ENCODE results near the gene NEGR1. TPM values are rescaled to one million over a fixed set of nuclear protein-coding genes. Genes with fewer than 3 reads are reported as not detected.

NEGR1 gene
- total and polyA plus RNA-seq, 9 donors, result 4.7 to 15.1 (median 9.1) TPM

GRCh38 chr1:71787699-71788098 is 494.6 kb downstream of the NEGR1 start:
- Histone ChIP-seq H3K27me3 (no peaks in the 10 kb centered on the region), H3K9me3 (no peaks in the 10 kb centered on the region), H3K36me3 (no peaks in the 10 kb centered on the region), H3K4me1 (ENCODE audit: insufficient read depth) (no peaks in the 10 kb centered on the region), H3K27ac (no peak overlapping the region), H3K4me3 (no peak overlapping the region)
- intact Hi-C loops (cut with DNase I), result no loop called here
- no peak for DNase-seq
- 45 to 78% (median 60%) methylated on average over 1 of the region's 1 CpG for WGBS, 3 donors
- TF ChIP-seq EP300 (IDR thresholded peaks at IDR 0.05) (no peak), POLR2A (IDR thresholded peaks at IDR 0.05) (no peak), CTCF (IDR thresholded peaks at IDR 0.05) (no peak)

GRCh38 chr1:71786218-71786617 is 496.1 kb downstream of the NEGR1 start:
- no peaks in the 10 kb centered on the region for H3K4me1 ChIP-seq (ENCODE audit: insufficient read depth)
- H3K27me3 ChIP-seq, result no peaks in the 10 kb centered on the region
- no peaks in the 10 kb centered on the region for H3K36me3 ChIP-seq
- whole genome bisulfite sequencing, 3 donors, result 85 to 96% (median 86%) methylated on average over 1 of the region's 1 CpG
- no peak overlapping the region for H3K27ac ChIP-seq
- H3K4me3 ChIP-seq, result no peak overlapping the region
- DNase-seq, result no peak
- H3K9me3 ChIP-seq, result no peaks in the 10 kb centered on the region
- TF ChIP-seq EP300 (IDR thresholded peaks at IDR 0.05) (no peak), CTCF (IDR thresholded peaks at IDR 0.05) (no peak), POLR2A (IDR thresholded peaks at IDR 0.05) (no peak)
- intact Hi-C loops (cut with DNase I), result no loop called here

DNA sequence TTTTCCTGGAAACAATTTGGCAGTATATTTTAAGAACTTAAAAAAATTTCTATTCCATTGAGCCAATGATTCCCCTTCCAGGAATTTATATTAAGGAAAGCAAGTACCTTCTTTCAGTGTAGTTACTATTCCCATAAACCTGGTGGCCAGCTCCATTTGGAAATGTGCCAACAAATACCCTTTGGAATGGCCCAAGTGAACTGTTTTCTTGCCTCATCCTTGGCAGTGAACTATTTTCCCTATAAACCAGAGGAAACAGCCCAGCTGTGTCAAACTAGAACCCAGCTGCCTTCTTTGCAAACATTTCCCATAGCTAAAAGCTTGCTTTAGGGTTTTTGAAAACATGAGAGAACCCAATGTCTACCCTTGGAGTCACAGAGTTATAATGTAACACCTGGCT is 496.9 kb downstream of the NEGR1 start:
- H3K4me1 ChIP-seq (ENCODE audit: insufficient read depth), result no peaks in the 10 kb centered on the region
- no peak for DNase-seq
- H3K36me3 ChIP-seq, result no peaks in the 10 kb centered on the region
- TF ChIP-seq CTCF (IDR thresholded peaks at IDR 0.05), result no peak
- no peak for TF ChIP-seq POLR2A (IDR thresholded peaks at IDR 0.05)
- TF ChIP-seq EP300 (IDR thresholded peaks at IDR 0.05), result no peak
- intact Hi-C loops (cut with DNase I), result no loop called here
- H3K9me3 ChIP-seq, result no peaks in the 10 kb centered on the region
- H3K27ac ChIP-seq, result no peak overlapping the region
- H3K4me3 ChIP-seq, result no peak overlapping the region
- no peaks in the 10 kb centered on the region for H3K27me3 ChIP-seq

GRCh38 chr1:71785000-71785399 is 497.3 kb downstream of the NEGR1 start:
- H3K27me3 ChIP-seq, result no peaks in the 10 kb centered on the region
- no peaks in the 10 kb centered on the region for H3K4me1 ChIP-seq (ENCODE audit: insufficient read depth)
- WGBS, 3 donors, result 57 to 63% (median 60%) methylated on average over 3 of the region's 3 CpGs
- no peaks in the 10 kb centered on the region for H3K36me3 ChIP-seq
- no peak for DNase-seq
- no peaks in the 10 kb centered on the region for H3K9me3 ChIP-seq
- H3K4me3 ChIP-seq, result no peak overlapping the region
- no peak overlapping the region for H3K27ac ChIP-seq
- intact Hi-C loops (cut with DNase I), result no loop called here
- TF ChIP-seq CTCF (IDR thresholded peaks at IDR 0.05) (no peak), EP300 (IDR thresholded peaks at IDR 0.05) (no peak), POLR2A (IDR thresholded peaks at IDR 0.05) (no peak)

DNA sequence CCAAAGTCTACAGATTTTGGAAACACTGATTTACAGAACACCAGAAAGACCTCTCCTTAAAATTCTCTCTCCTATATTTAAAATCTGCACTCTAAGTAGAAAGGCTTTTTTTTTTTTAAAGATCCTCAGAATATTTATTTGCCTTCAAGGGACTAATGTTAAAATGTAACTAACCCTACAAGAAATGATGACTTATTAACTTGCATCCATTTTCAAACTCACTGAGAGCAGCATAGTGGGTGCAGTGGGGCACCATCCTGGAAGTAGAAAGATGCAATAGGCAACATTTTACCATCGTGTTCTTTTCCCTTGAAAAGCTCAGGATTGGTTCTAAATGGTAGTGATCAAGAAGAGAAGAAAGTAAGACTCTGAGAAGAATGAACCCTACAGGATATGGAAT is 498.1 kb downstream of the NEGR1 start:
- 85 to 87% (median 86%) methylated on average over 1 of the region's 1 CpG for WGBS, 3 donors
- Histone ChIP-seq H3K27me3 (no peaks in the 10 kb centered on the region), H3K4me1 (ENCODE audit: insufficient read depth) (no peaks in the 10 kb centered on the region), H3K36me3 (no peaks in the 10 kb centered on the region), H3K27ac (no peak overlapping the region), H3K4me3 (no peak overlapping the region), H3K9me3 (no peaks in the 10 kb centered on the region)
- intact Hi-C loops (cut with DNase I), result no loop called here
- DNase-seq, result no peak
- TF ChIP-seq EP300 (IDR thresholded peaks at IDR 0.05) (no peak), POLR2A (IDR thresholded peaks at IDR 0.05) (no peak), CTCF (IDR thresholded peaks at IDR 0.05) (no peak)

Data from ovary (tissue), 9 donors.